Measurements from ENCODE around the gene KLF4. TPM values are rescaled to one million over a fixed set of nuclear protein-coding genes. Genes with fewer than 3 reads are reported as not detected.
A peak's percentile ranks its signal among the peaks of the same experiment; 100 is the strongest.

KLF4 gene
- total RNA-seq, 4 donors from 2014 or later, result 24.9 to 56.6 (median 30.3) TPM

- Histone ChIP-seq H3K4me3 (replicated peaks in 1 of 3) (peak overlapping the region; percentile 23 to 60 (median 40)), H3K4me1 (peaks cover 0 to 15% of the 10 kb centered on the region in 2 donors), H3K27ac (no peak overlapping the region), H3K9me3 (no peaks in the 10 kb centered on the region), H3K27me3 (no peaks in the 10 kb centered on the region), H3K36me3 (no peaks in the 10 kb centered on the region)
- intact Hi-C loops (cut with DNase I), result loop anchor here (5.0 to 10.0 kb wide), 2 partner anchors 1102 to 1299 kb away; no protein-coding TSS in a partner anchor
- TF ChIP-seq CTCF (IDR thresholded peaks at IDR 0.05) (peak; percentile 50 to 94 (median 76)), POLR2A (IDR thresholded peaks at IDR 0.05) (no peak)
- DNase-seq, result peak; percentile 62 to 67
- WGBS, 2 donors, result 7 to 14% methylated on average over 27 to 39 of the region's 75 CpGs
These were observed 23.8 kb downstream of the KLF4 start for GRCh38 chr9:107465467-107466451.

GRCh38 chr9:107464516-107464915, 25.1 kb downstream of the KLF4 start:
- Histone ChIP-seq H3K4me3 (replicated peaks in 1 of 3) (no peak overlapping the region), H3K36me3 (no peaks in the 10 kb centered on the region), H3K27ac (no peak overlapping the region), H3K9me3 (no peaks in the 10 kb centered on the region), H3K27me3 (no peaks in the 10 kb centered on the region), H3K4me1 (peaks cover 0 to 15% of the 10 kb centered on the region in 2 donors)
- TF ChIP-seq CTCF (IDR thresholded peaks at IDR 0.05), result no peak
- no peak for TF ChIP-seq POLR2A (IDR thresholded peaks at IDR 0.05)
- intact Hi-C loops (cut with DNase I), result loop anchor here (10.0 kb wide), 1 partner anchor 1300 kb away; no protein-coding TSS in a partner anchor
- DNase-seq, result no peak

- H3K4me3 ChIP-seq (replicated peaks in 1 of 3), result no peak overlapping the region
- peaks cover 0 to 15% of the 10 kb centered on the region in 2 donors for H3K4me1 ChIP-seq
- DNase-seq, result no peak
- no peaks in the 10 kb centered on the region for H3K27me3 ChIP-seq
- WGBS, 2 donors, result 77 to 78% methylated on average over 4 of the region's 4 CpGs
- H3K9me3 ChIP-seq, result no peaks in the 10 kb centered on the region
- H3K27ac ChIP-seq, result no peak overlapping the region
- no peak for TF ChIP-seq POLR2A (IDR thresholded peaks at IDR 0.05)
- no peak for TF ChIP-seq CTCF (IDR thresholded peaks at IDR 0.05)
- intact Hi-C loops (cut with DNase I), result loop anchor here (10.0 kb wide), 1 partner anchor 1302 kb away; no protein-coding TSS in a partner anchor
- H3K36me3 ChIP-seq, result no peaks in the 10 kb centered on the region
These were observed 26.9 kb downstream of the KLF4 start for GRCh38 chr9:107462691-107463090.

- Histone ChIP-seq H3K36me3 (no peaks in the 10 kb centered on the region), H3K27me3 (no peaks in the 10 kb centered on the region), H3K4me3 (replicated peaks in 1 of 3) (no peak overlapping the region), H3K27ac (no peak overlapping the region), H3K9me3 (no peaks in the 10 kb centered on the region), H3K4me1 (peaks cover 0 to 5% of the 10 kb centered on the region in 2 donors)
- intact Hi-C loops (cut with DNase I), result loop anchor here (10.0 kb wide), 1 partner anchor 1304 kb away; no protein-coding TSS in a partner anchor
- WGBS, 2 donors, result 84 to 92% methylated on average over 6 of the region's 6 CpGs
- TF ChIP-seq POLR2A (IDR thresholded peaks at IDR 0.05) (no peak), CTCF (IDR thresholded peaks at IDR 0.05) (no peak)
- no peak for DNase-seq
These were observed 29.2 kb downstream of the KLF4 start for GRCh38 chr9:107460153-107461023.
